Esophagus squamous epithelium (tissue), 4 donors: ENCODE results near the gene DZIP1L.

Experiments used
- CTCF ChIP-seq, 6 experiments: fragments of 450-650 bp in 4 of 6; fragments of 200-600 bp in 2 of 6; sonication (generic) in 2 of 6; IDR thresholded peaks; one replicate each; pipeline ENCODE4 v1.5.1; 2016 to 2019; ENCODE audit warnings: antibody characterized with exemption in 6 of 6, mild to moderate bottlenecking in 4 of 6, moderate library complexity in 4 of 6
- POLR2A ChIP-seq, 4 donors: fragments of 450-650 bp; IDR thresholded peaks; one replicate each; pipeline ENCODE4 v1.6.1; 2017; ENCODE audit warnings: antibody characterized with exemption in 4 of 4, mild to moderate bottlenecking in 4 of 4, moderate library complexity in 3 of 4

DNA sequence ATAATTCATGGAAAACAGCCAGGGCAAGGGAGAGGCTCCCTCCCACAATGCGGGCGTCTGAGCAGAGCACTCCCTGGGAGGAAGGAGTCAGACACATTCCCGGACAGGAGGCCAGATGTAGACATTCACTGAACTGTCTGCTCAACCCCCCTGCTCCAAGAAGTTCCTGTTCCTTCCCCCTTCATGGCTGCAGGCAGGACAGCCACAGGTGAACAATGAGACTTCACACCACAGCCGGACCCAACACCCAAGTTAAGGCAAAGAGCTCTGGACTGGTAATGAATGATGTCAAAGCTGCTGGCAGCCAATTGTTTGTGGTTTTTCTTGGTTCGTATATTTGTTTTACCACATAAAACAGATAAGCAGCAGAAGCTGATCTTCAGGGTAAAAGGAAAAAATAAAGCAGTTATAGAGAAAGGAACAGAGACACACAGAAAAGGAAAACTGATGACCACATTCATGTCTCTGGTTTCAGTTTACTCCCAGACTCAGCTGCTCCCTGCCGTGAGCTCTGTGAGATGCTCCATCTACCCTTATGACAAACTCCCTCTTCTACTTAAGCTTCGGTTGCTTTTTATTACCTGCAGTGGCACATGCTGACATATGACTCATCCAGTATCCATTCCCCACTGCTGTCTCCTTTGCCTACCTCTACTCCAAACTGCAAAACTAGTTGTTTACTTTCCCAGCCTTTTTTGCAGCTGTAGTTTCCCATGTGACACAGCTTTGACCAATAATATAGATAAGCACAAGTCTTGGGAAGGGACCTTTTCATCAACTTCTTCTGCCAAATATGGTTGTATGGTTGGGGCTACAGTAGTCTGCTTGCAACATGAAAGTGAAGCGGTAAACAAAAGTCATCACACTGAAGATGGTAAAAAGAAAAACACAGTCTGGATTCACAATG, 33.1 kb downstream of the DZIP1L start:
- TF ChIP-seq CTCF (IDR thresholded peaks at IDR 0.05): no peak
- TF ChIP-seq POLR2A (IDR thresholded peaks at IDR 0.05): no peak
